Lower leg skin (tissue), 4 donors: ENCODE data around the gene KDM4B. TPM values are rescaled to one million over a fixed set of nuclear protein-coding genes. Genes with fewer than 3 reads are reported as not detected.

Experiments used
- DNase-seq, 2 donors: peaks; one replicate each; pipeline ENCODE4 v3.0.0-alpha.2; 2019; ENCODE audit warnings: low spot score in 2 of 2
- H3K4me3 ChIP-seq: fragments of 200-600 bp; sonication (generic); 2 replicates; pipeline ENCODE4 v1.5.1; 2017; ENCODE audit warnings: mild to moderate bottlenecking, low read depth; ENCODE audit not compliant: poor library complexity, severe bottlenecking
- POLR2A ChIP-seq, 2 donors: fragments of 450-650 bp; IDR thresholded peaks; one replicate each; pipeline ENCODE4 v1.6.1; 2016 to 2017; ENCODE audit warnings: antibody characterized with exemption in 2 of 2, mild to moderate bottlenecking in 1 of 2, moderate library complexity in 1 of 2
- WGBS, 2 donors: methylation state at CpG; one replicate each; pipeline ENCODE4 v1.1.5; 2018; 5-methylcytosine and 5-hydroxymethylcytosine counted together
- intact Hi-C: fragments of 100-400 bp; cut with DNase I; formaldehyde crosslinking; loops from one replicate; pipeline ENCODE4 v1.15.0; 2023; ENCODE audit warnings: low total_unique reads
- total RNA-seq, 4 donors: library from RNA; depleted of rRNA; stranded (reverse); fragments of >200 nt; gene quantifications; one replicate each; pipeline ENCODE4 v1.1.0, GENCODE V29; 2016
- TF ChIP-seq, protein P1 (sequence below), 3 donors: fragments of 450-650 bp; IDR thresholded peaks; one replicate each; pipeline ENCODE4 v1.5.1; 2016; ENCODE audit warnings: antibody characterized with exemption in 3 of 3, mild to moderate bottlenecking in 3 of 3, moderate library complexity in 2 of 3

KDM4B gene
- total RNA-seq, 4 donors from 2014 or later, result 40.1 to 71.4 (median 51.3) TPM

DNA sequence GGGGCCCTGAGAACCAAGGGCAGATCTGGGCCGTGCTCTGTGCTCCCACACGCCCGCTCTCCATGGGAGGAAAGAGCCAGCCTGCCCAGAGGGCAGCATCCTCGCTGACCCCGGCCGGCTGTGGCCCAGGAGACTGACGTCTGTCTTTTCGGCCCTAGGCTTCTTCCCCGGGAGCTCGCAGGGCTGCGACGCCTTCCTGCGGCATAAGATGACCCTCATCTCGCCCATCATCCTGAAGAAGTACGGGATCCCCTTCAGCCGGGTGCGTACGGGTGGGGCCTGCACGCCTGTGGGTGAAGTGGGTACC, 108.2 kb downstream of the KDM4B start:
- WGBS, 2 donors, result 91 to 94% methylated on average over 18 to 19 of the region's 19 CpGs
- no peak overlapping the region for H3K4me3 ChIP-seq
- DNase-seq, result no peak
- intact Hi-C loops, result no loop called here
- TF ChIP-seq POLR2A (IDR thresholded peaks at IDR 0.05), result no peak
- TF ChIP-seq, protein P1, sequence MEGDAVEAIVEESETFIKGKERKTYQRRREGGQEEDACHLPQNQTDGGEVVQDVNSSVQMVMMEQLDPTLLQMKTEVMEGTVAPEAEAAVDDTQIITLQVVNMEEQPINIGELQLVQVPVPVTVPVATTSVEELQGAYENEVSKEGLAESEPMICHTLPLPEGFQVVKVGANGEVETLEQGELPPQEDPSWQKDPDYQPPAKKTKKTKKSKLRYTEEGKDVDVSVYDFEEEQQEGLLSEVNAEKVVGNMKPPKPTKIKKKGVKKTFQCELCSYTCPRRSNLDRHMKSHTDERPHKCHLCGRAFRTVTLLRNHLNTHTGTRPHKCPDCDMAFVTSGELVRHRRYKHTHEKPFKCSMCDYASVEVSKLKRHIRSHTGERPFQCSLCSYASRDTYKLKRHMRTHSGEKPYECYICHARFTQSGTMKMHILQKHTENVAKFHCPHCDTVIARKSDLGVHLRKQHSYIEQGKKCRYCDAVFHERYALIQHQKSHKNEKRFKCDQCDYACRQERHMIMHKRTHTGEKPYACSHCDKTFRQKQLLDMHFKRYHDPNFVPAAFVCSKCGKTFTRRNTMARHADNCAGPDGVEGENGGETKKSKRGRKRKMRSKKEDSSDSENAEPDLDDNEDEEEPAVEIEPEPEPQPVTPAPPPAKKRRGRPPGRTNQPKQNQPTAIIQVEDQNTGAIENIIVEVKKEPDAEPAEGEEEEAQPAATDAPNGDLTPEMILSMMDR (IDR thresholded peaks at IDR 0.05), result no peak

DNA sequence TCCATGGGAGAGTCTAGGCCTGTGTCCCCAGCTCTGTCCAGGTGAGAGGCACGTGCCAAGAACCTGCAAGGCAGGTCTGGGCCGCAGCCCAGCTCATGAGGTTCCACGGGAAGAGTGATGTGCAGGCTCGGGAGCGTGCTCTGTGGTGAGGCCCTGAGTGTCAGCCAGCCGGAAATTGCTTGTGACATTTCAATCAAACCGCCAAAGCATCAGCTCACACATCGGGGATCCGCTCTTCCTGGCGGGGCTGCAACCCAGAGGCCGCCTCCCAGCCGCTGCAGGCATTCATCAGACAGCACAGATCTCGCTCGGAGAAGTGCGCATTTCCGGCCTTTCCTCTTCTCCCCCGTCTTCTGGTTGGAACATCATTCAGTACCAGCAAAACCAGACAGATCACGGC, 109.3 kb downstream of the KDM4B start:
- TF ChIP-seq, protein P1 (IDR thresholded peaks at IDR 0.05), result no peak
- no peak for TF ChIP-seq POLR2A (IDR thresholded peaks at IDR 0.05)
- no peak overlapping the region for H3K4me3 ChIP-seq
- WGBS, 2 donors, result 83 to 84% methylated on average over 18 of the region's 18 CpGs
- no peak for DNase-seq
- intact Hi-C loops, result no loop called here

DNA sequence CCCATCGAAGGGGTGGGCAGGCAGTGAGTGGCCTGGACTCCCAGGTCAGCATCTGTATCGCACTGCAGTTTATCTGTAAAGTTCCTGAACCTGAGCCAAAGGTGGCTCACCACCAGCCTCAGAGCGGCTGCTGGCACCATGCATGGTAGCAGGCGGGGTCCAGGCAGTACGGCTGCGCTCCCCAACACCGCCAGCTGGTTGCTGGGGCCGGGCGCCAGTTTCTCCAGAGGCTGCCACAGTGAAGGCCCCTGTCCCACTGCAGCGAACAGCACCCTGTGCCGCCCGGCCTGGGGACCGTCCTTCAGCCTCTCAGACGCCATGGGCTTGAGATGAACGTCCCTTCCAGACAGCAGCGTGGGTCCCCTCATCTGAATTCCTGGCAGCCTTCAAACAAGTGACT, 109.8 kb downstream of the KDM4B start:
- 89 to 97% methylated on average over 15 to 16 of the region's 16 CpGs for WGBS, 2 donors
- TF ChIP-seq POLR2A (IDR thresholded peaks at IDR 0.05), result no peak
- TF ChIP-seq, protein P1 (IDR thresholded peaks at IDR 0.05), result no peak
- intact Hi-C loops, result no loop called here
- no peak overlapping the region for H3K4me3 ChIP-seq
- DNase-seq, result no peak

DNA sequence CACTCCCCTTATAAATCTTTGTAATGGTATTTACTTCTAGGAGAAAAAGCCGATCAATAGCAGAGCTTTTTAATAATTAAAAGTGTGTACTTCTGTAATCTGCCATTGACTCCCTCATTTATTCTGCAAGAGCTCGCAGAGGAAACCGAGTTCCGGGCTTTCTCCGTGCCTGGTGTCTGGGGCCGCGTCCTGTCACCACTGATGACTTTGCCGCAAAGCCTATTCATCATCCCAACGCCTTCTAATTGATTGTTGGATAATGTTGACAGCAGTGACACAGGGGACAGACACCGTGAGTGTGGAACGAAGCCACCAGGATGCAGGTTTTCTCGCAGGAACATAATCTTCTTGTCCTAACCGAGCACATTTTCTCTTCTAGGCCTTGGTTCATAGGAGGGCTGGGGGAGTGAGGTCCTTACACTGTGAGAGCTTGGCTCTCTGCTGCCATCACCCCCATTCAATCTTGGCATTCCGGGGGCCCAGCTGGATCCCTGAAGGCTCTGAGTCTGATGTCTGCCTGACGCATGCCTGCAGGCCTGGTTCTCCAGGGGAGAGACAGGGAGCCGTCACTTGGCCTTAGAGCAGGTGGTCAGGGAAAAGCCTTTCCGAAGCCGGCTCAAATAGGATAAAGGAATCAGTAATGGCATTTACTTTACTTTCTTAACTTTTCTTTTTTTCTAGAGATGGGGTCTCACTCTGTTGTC, 110.3 kb downstream of the KDM4B start:
- H3K4me3 ChIP-seq, result no peak overlapping the region
- 91 to 93% methylated on average over 18 of the region's 18 CpGs for WGBS, 2 donors
- intact Hi-C loops, result no loop called here
- DNase-seq, result no peak
- TF ChIP-seq POLR2A (IDR thresholded peaks at IDR 0.05), result no peak
- TF ChIP-seq, protein P1 (IDR thresholded peaks at IDR 0.05), result no peak

DNA sequence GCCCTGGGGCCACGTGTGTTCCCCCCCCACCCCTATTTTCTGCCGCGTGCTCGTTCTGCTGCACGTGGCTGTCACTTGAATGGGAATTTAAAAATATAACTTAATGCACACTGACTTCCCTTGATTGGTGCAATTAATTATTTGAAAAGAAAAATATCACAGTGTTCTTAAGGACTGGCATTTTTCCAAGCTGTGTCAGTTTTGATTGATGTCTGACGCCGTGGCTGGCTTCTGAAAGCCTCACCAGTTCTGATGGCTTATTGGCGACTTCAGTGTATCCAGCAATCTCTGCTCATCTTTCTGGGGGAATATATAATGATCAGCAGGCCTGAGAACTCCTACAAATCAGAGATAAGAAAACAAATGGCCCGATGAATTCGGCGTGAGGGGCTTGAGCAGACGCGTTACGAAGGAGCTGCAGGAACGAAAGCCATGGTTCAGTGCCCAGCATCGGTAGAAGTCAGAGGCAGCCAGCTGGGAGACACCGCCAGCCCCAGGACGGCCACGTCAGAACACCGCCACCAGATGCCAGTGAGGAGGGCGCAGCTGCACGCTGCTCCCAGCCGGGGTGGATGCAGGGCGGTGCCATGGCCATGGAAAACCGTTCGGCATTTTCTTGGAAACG, 111.2 kb downstream of the KDM4B start:
- WGBS, 2 donors, result 76 to 78% methylated on average over 27 of the region's 27 CpGs
- no peak for DNase-seq
- intact Hi-C loops, result no loop called here
- TF ChIP-seq, protein P1 (IDR thresholded peaks at IDR 0.05), result no peak
- TF ChIP-seq POLR2A (IDR thresholded peaks at IDR 0.05), result no peak
- no peak overlapping the region for H3K4me3 ChIP-seq
